Loucy (cell line): Measurements from ENCODE around the gene FKBP1B.

Experiments
- EZH2phosphoT487 ChIP-seq: fragments of 200-600 bp; IDR thresholded peaks from 2 replicates; pipeline ENCODE4 v1.6.1; 2018; ENCODE audit warnings: antibody characterized with exemption, mild to moderate bottlenecking, moderate library complexity, borderline replicate concordance
- TF ChIP-seq, protein P1 (sequence below): fragments of 200-600 bp; sonication (generic); conservative IDR thresholded peaks from 2 replicates; pipeline ENCODE4 v1.5.1; 2014; ENCODE audit warnings: mild to moderate bottlenecking, antibody characterized with exemption, low read length

DNA sequence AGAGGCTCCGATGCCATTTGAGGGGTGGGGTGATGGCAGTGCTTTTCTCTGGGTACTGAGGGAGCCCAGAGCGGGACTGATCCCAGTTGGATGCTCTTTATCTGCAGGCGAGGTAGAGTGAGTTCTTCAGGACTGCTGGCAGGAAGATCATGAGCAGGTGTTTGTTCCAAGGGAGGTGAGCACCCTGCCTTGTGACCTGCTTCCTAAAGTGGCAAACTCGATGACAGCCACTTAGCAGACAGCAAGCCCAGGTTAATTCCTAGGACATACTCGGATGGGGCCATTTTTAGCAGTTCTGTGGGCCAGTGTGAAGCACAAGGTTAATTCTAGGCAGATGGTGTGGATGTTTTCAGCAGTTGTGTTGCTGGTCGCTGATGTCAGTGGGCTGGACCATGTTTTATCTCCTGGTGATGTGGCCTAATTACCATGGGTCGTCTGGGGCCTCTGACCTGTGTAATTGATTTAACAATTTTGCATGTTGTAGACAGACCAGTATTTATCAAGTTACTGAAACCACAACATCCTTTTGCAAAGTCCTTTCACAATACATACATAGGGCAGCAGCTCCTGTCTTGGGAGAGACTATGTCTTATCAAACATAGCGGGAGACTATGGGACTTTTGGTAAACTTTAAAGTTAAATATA lies 4.9 kb downstream of the FKBP1B start:
- TF ChIP-seq, protein P1, sequence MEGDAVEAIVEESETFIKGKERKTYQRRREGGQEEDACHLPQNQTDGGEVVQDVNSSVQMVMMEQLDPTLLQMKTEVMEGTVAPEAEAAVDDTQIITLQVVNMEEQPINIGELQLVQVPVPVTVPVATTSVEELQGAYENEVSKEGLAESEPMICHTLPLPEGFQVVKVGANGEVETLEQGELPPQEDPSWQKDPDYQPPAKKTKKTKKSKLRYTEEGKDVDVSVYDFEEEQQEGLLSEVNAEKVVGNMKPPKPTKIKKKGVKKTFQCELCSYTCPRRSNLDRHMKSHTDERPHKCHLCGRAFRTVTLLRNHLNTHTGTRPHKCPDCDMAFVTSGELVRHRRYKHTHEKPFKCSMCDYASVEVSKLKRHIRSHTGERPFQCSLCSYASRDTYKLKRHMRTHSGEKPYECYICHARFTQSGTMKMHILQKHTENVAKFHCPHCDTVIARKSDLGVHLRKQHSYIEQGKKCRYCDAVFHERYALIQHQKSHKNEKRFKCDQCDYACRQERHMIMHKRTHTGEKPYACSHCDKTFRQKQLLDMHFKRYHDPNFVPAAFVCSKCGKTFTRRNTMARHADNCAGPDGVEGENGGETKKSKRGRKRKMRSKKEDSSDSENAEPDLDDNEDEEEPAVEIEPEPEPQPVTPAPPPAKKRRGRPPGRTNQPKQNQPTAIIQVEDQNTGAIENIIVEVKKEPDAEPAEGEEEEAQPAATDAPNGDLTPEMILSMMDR = no peak
- no peak for TF ChIP-seq EZH2phosphoT487
